ENCODE measurements around the gene TACR2.

TACR2 gene

DNA sequence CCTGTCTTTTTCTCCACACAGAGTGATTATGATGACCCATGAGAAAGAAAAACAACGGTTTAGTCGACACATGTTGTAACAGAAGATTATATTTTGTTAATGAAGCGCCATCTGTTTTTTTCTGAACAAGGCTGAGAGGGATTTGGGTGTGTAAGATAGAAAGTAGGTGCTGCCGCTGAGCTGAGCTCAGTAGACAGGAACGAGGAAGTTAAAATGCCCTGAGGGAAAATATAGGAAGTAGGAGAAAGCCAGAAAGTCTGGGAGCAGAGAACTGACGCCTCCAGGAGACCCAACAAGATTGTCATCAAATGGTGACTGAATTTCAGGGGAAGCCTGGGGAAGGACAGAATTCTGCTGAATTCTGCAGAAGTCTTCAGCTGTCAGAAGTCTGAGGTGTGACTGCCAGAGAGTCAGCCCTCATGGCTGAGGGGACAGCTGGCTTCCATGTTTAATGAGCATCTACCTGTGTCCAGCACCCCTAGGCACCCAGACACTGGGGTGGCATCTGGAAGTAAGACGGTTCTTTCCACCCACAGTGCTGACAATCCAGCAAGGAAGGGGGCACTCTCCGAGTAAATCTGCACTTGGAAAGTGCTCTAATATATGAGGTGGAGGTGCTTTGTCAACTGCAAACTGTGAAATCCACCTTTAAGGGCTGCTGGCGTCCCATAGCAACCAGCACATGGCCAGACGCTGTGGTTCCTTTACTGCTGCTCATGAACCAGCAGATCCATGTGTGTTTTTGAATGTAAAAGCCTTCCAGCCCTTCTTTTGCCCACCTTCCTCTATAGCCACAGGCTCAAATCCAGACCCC, 22.0 kb upstream of the TACR2 start:
- H3K4me3 ChIP-seq (ENCODE audit: low read depth, low read length) = no peak overlapping the region
- DNase-seq (ENCODE audit: low read depth) = peak; percentile 50
- TF ChIP-seq MYC (IDR thresholded peaks at IDR 0.05; ENCODE audit: low read depth, low read length) (0 out of 2 replicates have a peak, but pooled peaks have one; percentile 20), POLR2A (IDR thresholded peaks at IDR 0.05; ENCODE audit: extremely low read depth, insufficient read length) (no peak)
- TF ChIP-seq, protein P1, sequence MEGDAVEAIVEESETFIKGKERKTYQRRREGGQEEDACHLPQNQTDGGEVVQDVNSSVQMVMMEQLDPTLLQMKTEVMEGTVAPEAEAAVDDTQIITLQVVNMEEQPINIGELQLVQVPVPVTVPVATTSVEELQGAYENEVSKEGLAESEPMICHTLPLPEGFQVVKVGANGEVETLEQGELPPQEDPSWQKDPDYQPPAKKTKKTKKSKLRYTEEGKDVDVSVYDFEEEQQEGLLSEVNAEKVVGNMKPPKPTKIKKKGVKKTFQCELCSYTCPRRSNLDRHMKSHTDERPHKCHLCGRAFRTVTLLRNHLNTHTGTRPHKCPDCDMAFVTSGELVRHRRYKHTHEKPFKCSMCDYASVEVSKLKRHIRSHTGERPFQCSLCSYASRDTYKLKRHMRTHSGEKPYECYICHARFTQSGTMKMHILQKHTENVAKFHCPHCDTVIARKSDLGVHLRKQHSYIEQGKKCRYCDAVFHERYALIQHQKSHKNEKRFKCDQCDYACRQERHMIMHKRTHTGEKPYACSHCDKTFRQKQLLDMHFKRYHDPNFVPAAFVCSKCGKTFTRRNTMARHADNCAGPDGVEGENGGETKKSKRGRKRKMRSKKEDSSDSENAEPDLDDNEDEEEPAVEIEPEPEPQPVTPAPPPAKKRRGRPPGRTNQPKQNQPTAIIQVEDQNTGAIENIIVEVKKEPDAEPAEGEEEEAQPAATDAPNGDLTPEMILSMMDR (IDR thresholded peaks at IDR 0.05; ENCODE audit: low read depth, low read length) = no peak
- TF ChIP-seq, protein P2, sequence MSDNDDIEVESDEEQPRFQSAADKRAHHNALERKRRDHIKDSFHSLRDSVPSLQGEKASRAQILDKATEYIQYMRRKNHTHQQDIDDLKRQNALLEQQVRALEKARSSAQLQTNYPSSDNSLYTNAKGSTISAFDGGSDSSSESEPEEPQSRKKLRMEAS (IDR thresholded peaks at IDR 0.05; ENCODE audit: low read depth, low read length) = peak; percentile 39

DNA sequence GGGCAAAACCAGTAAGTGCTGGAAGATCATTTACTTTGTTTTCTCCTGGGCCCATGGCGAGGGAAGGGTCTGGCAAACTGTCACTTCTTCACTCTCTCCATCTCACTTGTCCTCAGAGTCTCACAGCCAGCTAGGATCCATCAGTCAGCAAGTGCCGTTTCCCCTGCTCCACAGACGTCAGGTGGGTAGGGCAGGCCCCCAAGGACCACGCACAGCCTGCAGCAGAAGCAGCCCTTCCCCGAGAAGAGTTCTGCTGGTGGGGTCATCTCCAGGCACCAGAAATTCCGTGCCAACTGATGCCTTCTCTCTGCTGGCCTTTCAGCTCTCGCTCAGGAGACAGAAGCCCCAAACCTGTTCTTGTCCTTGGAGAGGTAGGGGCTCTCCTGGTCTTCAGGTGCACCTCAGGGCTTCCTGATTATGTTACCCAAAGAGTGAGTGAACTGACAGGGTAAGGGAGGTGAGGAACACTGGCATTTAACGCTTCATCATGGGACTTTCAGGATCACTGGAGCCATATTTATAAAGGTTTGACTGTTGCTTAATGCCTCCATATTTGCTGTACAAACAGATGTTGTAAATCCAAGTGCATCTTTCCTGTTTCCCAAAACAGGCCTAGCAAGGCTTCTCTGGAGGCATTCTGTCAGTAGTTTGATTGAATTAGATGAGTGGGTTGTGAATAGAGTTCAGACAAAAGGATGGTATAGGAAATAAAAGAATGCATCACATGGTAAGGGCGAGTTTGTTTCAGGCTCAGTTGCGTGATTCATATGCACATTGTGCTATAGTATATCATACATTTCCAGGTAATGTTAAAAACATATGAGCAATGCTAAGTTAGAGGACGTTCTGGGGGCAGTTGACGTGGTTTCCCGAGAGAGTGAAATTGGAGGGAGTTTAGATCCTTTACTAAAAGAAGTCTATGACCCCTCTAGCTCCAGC, 20.9 kb upstream of the TACR2 start:
- H3K4me3 ChIP-seq (ENCODE audit: low read depth, low read length) = no peak overlapping the region
- TF ChIP-seq MYC (IDR thresholded peaks at IDR 0.05; ENCODE audit: low read depth, low read length) (no peak), POLR2A (IDR thresholded peaks at IDR 0.05; ENCODE audit: extremely low read depth, insufficient read length) (no peak)
- TF ChIP-seq, protein P2 (IDR thresholded peaks at IDR 0.05; ENCODE audit: low read depth, low read length) = no peak
- TF ChIP-seq, protein P1 (IDR thresholded peaks at IDR 0.05; ENCODE audit: low read depth, low read length) = no peak
- no peak for DNase-seq (ENCODE audit: low read depth)

DNA sequence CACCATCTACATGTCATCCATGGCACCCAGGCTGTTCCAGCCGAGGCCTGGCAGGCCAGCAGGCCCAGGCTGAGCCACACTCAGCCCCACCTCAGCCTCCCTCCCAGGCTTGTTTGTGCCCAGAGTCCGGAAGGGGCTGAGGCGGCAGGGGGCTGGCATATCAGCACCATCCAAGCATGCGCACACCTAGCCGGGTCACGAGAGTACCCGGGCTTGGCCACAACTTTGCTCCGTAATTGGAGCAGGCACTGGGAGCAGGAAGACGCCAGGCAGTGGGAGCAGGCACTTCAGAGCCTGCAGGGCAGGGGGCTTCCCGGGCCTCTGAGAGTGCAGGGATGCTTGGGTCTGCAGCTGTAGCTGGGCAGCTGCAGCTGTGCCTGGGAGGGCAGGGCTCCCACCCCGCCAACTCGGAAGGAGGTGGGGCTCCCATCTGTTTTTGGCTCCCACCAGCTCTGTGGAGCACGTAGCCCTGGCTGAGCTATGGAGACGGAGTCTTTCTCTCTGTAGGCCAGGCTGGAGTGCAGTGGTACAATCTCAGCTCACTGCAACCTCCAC, 19.3 kb upstream of the TACR2 start:
- no peak for DNase-seq (ENCODE audit: low read depth)

DNA sequence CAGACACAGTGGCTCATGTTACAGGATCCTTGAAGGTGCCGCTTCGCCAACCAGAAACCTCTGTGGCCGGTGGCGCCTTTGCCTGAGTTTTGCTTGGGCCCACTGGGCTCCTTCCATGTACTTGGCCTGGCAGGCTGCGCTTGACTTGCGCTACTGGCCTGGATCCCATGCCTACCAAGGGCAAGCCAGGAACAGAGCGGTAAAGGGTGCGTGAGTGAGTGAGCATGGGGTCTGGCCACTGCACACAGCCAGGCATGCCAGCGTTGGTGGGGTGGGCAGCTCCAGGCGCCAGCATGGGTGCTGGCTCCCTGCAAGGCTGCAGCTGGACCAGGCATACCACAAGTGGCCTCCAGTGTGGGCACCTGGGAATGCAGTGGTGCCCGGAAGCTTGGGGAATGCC, 18.2 kb upstream of the TACR2 start:
- TF ChIP-seq MYC (IDR thresholded peaks at IDR 0.05; ENCODE audit: low read depth, low read length) (no peak), POLR2A (IDR thresholded peaks at IDR 0.05; ENCODE audit: extremely low read depth, insufficient read length) (no peak)
- TF ChIP-seq, protein P2 (IDR thresholded peaks at IDR 0.05; ENCODE audit: low read depth, low read length) = no peak
- TF ChIP-seq, protein P1 (IDR thresholded peaks at IDR 0.05; ENCODE audit: low read depth, low read length) = no peak
- DNase-seq (ENCODE audit: low read depth) = no peak

More for the DNA sequence above, 19.3 kb upstream of the TACR2 start:
- TF ChIP-seq, protein P1 (IDR thresholded peaks at IDR 0.05; ENCODE audit: low read depth, low read length) = no peak
- no peak for TF ChIP-seq MYC (IDR thresholded peaks at IDR 0.05; ENCODE audit: low read depth, low read length)
- no peak for TF ChIP-seq POLR2A (IDR thresholded peaks at IDR 0.05; ENCODE audit: extremely low read depth, insufficient read length)
- TF ChIP-seq, protein P2 (IDR thresholded peaks at IDR 0.05; ENCODE audit: low read depth, low read length) = no peak
- no peak overlapping the region for H3K4me3 ChIP-seq (ENCODE audit: low read depth, low read length)

DNA sequence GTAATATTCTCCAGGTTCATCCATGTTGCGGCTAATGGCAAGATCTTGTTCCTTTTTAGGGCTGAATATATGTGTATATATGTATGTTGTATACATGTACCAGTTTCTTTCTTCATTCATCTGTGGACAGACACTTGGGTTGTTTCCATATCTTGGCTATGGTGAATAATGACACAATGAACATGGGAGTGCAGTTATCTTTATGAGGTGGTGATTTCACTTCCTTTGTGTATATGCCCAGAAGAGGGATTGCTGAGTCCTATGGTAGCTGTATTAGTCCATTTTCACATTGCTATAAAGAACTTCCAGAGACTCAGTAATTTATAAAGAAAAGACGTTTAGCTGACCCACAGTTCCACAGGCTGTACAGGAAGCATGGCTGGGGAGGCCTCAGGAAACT, 17.5 kb upstream of the TACR2 start:
- DNase-seq (ENCODE audit: low read depth) = no peak
- TF ChIP-seq, protein P2 (IDR thresholded peaks at IDR 0.05; ENCODE audit: low read depth, low read length) = no peak
- TF ChIP-seq MYC (IDR thresholded peaks at IDR 0.05; ENCODE audit: low read depth, low read length) (no peak), POLR2A (IDR thresholded peaks at IDR 0.05; ENCODE audit: extremely low read depth, insufficient read length) (no peak)
- TF ChIP-seq, protein P1 (IDR thresholded peaks at IDR 0.05; ENCODE audit: low read depth, low read length) = no peak
- no peak overlapping the region for H3K4me3 ChIP-seq (ENCODE audit: low read depth, low read length)

More for the DNA sequence above, 18.2 kb upstream of the TACR2 start:
- H3K4me3 ChIP-seq (ENCODE audit: low read depth, low read length) = no peak overlapping the region

Measured in NB4 (cell line).